ENCODE measurements around the gene MTERF1. TPM values are rescaled to one million over a fixed set of nuclear protein-coding genes. Genes with fewer than 3 reads are reported as not detected.

MTERF1 gene
- total RNA-seq, 2 donors from 2014 or later, result 15.5 to 17.5 TPM

DNA sequence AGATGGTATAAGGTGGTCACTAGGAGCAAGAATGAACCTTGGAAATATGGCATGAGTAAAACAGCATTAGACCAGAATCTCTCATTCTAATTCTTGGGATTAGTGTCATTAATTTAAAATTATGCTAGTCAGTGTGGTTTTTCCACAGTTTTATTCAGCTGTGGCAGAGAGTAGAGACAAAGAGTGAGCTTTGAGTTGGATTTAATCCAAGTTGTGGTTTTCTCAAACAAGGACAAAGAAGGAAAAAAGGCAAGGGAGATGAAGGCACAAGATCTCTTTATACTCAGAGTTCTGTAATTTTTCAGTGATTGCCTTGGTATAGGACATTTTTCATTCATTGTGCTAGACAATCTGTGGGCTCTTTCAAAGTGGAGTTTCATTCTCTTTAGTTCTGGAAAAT lies 32.0 kb upstream of the MTERF1 start:
- peaks cover 10% of the 10 kb centered on the region for H3K9me3 Mint-ChIP-seq
- H3K4me1 ChIP-seq (ENCODE audit: control insufficient read depth, insufficient read depth, low read length), result peaks cover 8% of the 10 kb centered on the region
- DNase-seq, result no peak
- no peaks in the 10 kb centered on the region for H3K9me3 ChIP-seq (ENCODE audit: control insufficient read depth, low read length)
- H3K27ac ChIP-seq (ENCODE audit: low read depth, low read length), result no peak overlapping the region
- H3K27ac Mint-ChIP-seq, result no peak overlapping the region
- TF ChIP-seq, protein P1, sequence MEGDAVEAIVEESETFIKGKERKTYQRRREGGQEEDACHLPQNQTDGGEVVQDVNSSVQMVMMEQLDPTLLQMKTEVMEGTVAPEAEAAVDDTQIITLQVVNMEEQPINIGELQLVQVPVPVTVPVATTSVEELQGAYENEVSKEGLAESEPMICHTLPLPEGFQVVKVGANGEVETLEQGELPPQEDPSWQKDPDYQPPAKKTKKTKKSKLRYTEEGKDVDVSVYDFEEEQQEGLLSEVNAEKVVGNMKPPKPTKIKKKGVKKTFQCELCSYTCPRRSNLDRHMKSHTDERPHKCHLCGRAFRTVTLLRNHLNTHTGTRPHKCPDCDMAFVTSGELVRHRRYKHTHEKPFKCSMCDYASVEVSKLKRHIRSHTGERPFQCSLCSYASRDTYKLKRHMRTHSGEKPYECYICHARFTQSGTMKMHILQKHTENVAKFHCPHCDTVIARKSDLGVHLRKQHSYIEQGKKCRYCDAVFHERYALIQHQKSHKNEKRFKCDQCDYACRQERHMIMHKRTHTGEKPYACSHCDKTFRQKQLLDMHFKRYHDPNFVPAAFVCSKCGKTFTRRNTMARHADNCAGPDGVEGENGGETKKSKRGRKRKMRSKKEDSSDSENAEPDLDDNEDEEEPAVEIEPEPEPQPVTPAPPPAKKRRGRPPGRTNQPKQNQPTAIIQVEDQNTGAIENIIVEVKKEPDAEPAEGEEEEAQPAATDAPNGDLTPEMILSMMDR (conservative IDR thresholded peaks at IDR 0.05), result no peak
- no peaks in the 10 kb centered on the region for H3K36me3 Mint-ChIP-seq (ENCODE audit: low read depth)
- H3K4me3 Mint-ChIP-seq, result no peak overlapping the region
- no peaks in the 10 kb centered on the region for H3K27me3 ChIP-seq (ENCODE audit: control insufficient read depth, insufficient read depth, low read length, poor library complexity, severe bottlenecking)
- no peak overlapping the region for H3K9ac ChIP-seq (ENCODE audit: extremely low read depth, low read length, poor library complexity, severe bottlenecking)
- no peaks in the 10 kb centered on the region for H3K27me3 Mint-ChIP-seq (ENCODE audit: insufficient read depth)
- no peak overlapping the region for H3K4me3 ChIP-seq (ENCODE audit: low read length)
- H3K4me1 Mint-ChIP-seq, result peaks cover 13% of the 10 kb centered on the region
- no peaks in the 10 kb centered on the region for H3K36me3 ChIP-seq (ENCODE audit: control insufficient read depth, insufficient read depth, low read length)

DNA sequence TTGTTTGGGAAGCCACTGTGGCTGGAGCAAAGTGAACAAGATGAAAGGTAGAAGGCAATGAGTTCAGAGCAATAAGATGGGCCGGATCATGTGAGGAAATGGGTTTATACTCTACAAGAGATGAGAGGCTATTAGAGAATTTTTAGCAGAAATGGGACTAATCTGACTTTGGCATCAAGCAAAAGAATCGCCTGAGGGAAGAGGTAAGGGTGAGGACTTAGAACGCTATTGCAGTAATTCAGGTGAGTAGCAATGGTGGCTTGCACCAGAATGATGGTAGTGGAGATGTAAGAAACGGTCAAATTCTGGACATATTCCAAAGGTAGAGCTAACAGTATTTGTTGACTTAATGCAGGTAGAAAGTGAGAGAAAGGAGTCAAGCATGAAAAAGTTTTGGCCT lies 30.6 kb upstream of the MTERF1 start:
- H3K9me3 ChIP-seq (ENCODE audit: control insufficient read depth, low read length), result no peaks in the 10 kb centered on the region
- Mint-ChIP-seq H3K4me1 (peaks cover 11% of the 10 kb centered on the region), H3K36me3 (ENCODE audit: low read depth) (no peaks in the 10 kb centered on the region), H3K4me3 (no peak overlapping the region), H3K9me3 (peaks cover 13% of the 10 kb centered on the region), H3K27me3 (ENCODE audit: insufficient read depth) (no peaks in the 10 kb centered on the region), H3K27ac (no peak overlapping the region)
- H3K4me1 ChIP-seq (ENCODE audit: control insufficient read depth, insufficient read depth, low read length), result peaks cover 8% of the 10 kb centered on the region
- H3K4me3 ChIP-seq (ENCODE audit: low read length), result no peak overlapping the region
- H3K9ac ChIP-seq (ENCODE audit: extremely low read depth, low read length, poor library complexity, severe bottlenecking), result no peak overlapping the region
- TF ChIP-seq, protein P1 (conservative IDR thresholded peaks at IDR 0.05), result no peak
- WGBS, 2 experiments (ENCODE audit: insufficient coverage in 1 of 2, insufficient read length in 1 of 2), result 93 to 96% methylated on average over 4 of the region's 4 CpGs
- H3K27me3 ChIP-seq (ENCODE audit: control insufficient read depth, insufficient read depth, low read length, poor library complexity, severe bottlenecking), result no peaks in the 10 kb centered on the region
- H3K36me3 ChIP-seq (ENCODE audit: control insufficient read depth, insufficient read depth, low read length), result no peaks in the 10 kb centered on the region
- no peak overlapping the region for H3K27ac ChIP-seq (ENCODE audit: low read depth, low read length)
- DNase-seq, result no peak

GRCh38 chr7:91910171-91910570 lies 29.7 kb upstream of the MTERF1 start:
- TF ChIP-seq, protein P1 (conservative IDR thresholded peaks at IDR 0.05), result no peak

More at GRCh38 chr7:91910171-91910570, 29.7 kb upstream of the MTERF1 start:
- Mint-ChIP-seq H3K36me3 (ENCODE audit: low read depth) (no peaks in the 10 kb centered on the region), H3K27ac (no peak overlapping the region), H3K27me3 (ENCODE audit: insufficient read depth) (no peaks in the 10 kb centered on the region), H3K4me1 (peaks cover 7% of the 10 kb centered on the region), H3K4me3 (no peak overlapping the region), H3K9me3 (peaks cover 13% of the 10 kb centered on the region)
- Histone ChIP-seq H3K9ac (ENCODE audit: extremely low read depth, low read length, poor library complexity, severe bottlenecking) (no peak overlapping the region), H3K9me3 (ENCODE audit: control insufficient read depth, low read length) (no peaks in the 10 kb centered on the region), H3K4me3 (ENCODE audit: low read length) (no peak overlapping the region), H3K27me3 (ENCODE audit: control insufficient read depth, insufficient read depth, low read length, poor library complexity, severe bottlenecking) (no peaks in the 10 kb centered on the region), H3K4me1 (ENCODE audit: control insufficient read depth, insufficient read depth, low read length) (peaks cover 8% of the 10 kb centered on the region), H3K27ac (ENCODE audit: low read depth, low read length) (no peak overlapping the region), H3K36me3 (ENCODE audit: control insufficient read depth, insufficient read depth, low read length) (no peaks in the 10 kb centered on the region)
- no peak for DNase-seq
- 17 to 53% methylated on average over 1 of the region's 1 CpG for WGBS, 2 experiments (ENCODE audit: insufficient coverage in 1 of 2, insufficient read length in 1 of 2)
